ENCODE measurements around the gene OR2A42. TPM values are rescaled to one million over a fixed set of nuclear protein-coding genes. Genes with fewer than 3 reads are reported as not detected.
"Not testable (repeated sequence)": the region's sequence is repeated elsewhere in the genome, so short reads cannot be mapped to it uniquely, and the experiment has no call there.

OR2A42 gene, protein sequence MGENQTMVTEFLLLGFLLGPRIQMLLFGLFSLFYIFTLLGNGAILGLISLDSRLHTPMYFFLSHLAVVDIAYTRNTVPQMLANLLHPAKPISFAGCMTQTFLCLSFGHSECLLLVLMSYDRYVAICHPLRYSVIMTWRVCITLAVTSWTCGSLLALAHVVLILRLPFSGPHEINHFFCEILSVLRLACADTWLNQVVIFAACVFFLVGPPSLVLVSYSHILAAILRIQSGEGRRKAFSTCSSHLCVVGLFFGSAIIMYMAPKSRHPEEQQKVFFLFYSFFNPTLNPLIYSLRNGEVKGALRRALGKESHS
- total RNA-seq = under 0.01 TPM in 2 replicates

DNA sequence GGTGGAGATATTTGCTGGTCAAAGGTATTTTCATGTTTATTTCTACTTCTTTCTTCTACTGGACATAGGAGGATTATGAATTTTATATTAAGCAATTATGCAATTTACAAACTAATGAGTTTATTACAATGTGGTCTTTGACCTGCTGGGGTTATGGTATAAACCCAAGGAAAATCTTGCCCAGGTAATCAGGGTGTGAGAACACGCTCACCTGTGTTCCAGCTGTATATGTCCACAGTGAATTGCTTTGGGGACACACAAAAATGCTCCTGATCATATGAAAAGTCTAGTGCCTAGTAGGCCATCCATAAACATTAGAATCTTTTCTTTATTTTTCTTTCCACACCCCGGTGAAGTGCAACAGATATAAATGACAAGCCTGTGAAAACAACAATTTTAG lies at the start of gene OR2A42:
TSS of gene OR2A42 (minus strand) at position 241 of the 400 bp plus-strand sequence. CDS start 6,762 bp downstream, outside the sequence.
- not testable (repeated sequence) for H3K4me3 ChIP-seq (ENCODE audit: low read depth, low read length); DNase-seq (ENCODE audit: low read depth)

DNA sequence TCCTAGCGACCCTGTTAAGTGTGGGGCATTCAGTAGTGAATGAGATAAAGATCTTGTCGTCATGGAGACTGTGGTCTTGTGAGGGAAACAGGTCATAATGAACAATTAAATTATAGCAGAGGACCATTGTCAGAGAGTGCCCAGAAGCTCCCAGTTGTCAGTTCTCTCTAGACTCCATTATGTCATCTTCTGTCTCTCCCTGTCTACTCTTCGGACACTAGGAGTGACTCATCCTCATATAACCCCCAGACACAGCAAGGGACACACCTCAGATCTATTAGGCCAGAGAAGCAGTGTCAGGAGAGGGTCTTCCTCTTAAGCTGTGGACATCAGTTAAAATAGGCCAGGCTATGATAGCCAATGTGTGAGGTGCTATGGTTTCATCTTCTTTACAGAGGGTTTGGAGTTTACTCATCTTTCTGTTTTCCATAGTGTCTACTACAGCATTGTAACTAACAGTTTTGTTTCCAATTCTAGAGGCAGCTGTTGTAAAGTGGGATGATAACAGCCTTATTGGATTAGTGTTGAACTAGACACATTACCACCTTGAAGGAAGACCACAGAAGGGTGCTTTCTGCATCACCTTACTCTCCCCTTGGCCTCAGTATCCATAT lies 47.9 kb upstream of the OR2A42 start:
- not testable (repeated sequence) for H3K4me3 ChIP-seq (ENCODE audit: low read depth, low read length); DNase-seq (ENCODE audit: low read depth)

DNA sequence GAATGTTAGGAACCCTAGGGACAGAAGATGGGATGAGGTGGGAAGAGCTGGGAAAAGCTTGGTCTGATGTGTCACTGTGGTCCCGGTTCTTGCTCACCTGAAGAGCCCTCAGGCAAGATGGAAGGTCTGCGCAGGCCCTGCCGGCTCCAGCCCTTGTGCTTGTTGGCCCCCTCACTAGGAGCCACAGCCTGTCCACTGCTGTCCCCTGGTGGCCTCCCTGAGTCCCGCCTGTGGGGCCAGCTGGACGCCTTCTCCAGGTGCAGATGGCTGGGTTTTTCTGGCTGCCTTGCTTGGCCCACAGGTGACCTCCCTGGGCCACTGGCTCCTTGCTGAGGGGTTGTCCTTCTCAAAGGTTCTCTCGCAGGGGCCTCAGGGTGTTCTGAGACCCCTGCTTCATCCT lies 44.3 kb upstream of the OR2A42 start:
- DNase-seq (ENCODE audit: low read depth); H3K4me3 ChIP-seq (ENCODE audit: low read depth, low read length): not testable (repeated sequence)

DNA sequence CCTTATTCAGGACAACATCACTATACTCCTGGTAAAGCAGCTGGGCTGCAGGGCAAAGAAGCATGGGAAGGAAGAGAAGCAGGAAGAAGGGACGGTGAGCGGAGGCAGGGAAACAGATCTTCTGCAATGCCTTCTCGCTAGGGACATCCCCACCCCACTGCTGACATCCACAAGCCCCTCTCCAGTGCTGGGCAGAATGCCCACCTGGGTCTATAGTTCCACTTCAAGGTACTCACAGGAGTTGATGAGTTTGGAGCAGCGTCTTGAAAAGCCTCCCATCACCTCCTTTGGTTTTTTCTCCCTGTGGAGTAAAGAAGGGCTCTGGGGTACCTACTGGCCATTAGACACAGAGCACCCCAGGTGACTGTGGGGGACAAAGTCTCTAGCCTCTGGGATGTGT lies 43.1 kb upstream of the OR2A42 start:
- not testable (repeated sequence) for H3K4me3 ChIP-seq (ENCODE audit: low read depth, low read length); DNase-seq (ENCODE audit: low read depth)

DNA sequence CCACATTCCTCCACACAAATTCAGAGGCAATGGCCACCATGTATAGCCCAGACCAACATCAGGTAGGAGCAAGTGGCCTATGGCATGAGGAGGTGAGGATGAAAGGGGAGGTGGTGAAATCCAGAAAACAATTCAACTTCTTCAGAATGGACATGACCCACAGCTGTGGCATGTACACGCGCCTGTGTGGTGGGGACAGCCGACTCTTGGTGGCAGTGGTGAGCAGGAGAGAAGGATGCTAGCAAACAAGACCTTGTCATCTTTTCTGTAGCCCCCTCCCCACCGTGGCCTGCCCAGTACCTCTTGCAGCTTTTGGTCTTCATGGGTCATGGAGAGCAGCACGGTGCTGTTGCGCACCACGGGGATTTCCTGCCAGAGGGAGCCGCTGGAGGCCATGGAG lies 42.6 kb upstream of the OR2A42 start:
- not testable (repeated sequence) for DNase-seq (ENCODE audit: low read depth)

DNA sequence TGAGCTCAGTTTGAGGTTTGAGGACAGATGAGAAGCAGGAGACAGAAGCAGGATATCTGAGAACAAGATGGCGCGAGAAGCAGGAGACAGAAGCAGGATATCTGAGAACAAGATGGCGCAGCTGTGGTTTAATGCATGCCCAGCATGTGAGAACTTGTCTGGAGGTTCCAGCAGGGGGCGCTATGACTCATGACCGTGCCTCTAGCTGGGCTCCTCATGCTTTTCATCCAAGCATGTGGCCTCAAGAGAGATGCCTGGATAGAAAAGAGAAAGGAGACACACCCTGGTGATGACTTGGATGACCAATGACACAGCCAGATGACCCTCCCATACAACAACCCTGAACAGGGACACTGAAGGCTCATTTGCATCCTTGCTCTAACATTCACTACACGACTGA lies 40.6 kb upstream of the OR2A42 start:
- not testable (repeated sequence) for H3K4me3 ChIP-seq (ENCODE audit: low read depth, low read length); DNase-seq (ENCODE audit: low read depth)

More for the DNA sequence above, 42.6 kb upstream of the OR2A42 start:
- not testable (repeated sequence) for H3K4me3 ChIP-seq (ENCODE audit: low read depth, low read length)

DNA sequence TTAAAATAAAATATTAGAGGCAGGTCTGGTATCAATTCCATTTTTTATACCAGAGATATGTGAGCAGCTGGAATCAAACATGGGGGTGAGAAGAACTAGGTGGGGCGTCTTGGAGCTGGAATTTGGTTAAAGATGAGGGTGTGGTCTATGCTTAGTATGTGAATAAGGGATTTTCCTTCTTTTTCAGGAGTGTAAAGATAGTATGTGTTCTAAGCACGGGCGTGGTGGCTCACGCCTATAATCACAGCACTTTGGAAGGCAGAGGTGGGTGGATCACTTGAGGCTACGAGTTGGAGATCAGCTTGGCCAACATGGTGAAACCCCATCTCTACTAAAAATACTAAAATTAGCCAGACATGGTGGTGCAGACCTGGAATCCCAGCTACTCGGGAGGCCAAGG lies 35.9 kb upstream of the OR2A42 start:
- H3K4me3 ChIP-seq (ENCODE audit: low read depth, low read length); DNase-seq (ENCODE audit: low read depth): not testable (repeated sequence)

DNA sequence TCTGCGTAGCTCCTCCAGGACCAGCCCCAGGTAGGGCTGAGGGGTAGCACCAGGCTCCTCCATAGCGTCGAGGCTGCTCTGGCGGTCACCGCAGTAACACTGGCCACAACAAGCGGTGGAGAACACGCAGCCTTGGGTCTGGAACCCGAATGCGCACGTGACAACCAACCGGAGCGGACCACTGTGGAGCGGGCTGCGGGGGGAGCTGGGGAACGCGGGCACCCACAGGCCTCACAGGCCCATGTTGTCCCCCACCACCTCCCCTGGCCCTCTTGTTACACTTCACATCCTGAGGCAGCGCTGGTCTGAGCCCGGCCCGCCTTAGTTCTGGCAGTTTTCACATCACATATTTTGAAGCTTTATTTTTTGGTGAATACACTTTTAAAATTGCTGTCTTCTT lies 29.8 kb upstream of the OR2A42 start, which contains the start of gene CTAGE8:
TSS of gene CTAGE8 (minus strand) at position 101 of the 400 bp plus-strand sequence. CDS start at position 63, 38 bp downstream.
- not testable (repeated sequence) for DNase-seq (ENCODE audit: low read depth); H3K4me3 ChIP-seq (ENCODE audit: low read depth, low read length)

DNA sequence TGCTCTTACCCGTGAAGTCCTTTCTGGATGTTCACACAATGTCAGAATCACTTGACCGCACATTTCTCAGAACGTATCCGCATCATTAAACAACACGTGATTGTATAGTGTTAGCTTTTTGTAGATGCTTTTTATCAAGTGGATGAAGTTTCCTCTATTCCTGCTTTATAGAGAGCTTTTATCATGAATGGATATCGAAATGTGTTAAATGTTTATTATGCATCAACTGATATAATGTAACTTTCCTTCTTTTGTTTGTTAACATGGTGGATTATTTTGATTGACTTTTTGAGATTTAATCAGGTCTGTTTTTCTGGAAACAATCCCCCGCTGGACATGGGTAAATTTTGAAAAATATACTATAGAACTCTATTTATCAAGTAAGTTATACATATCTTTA lies 25.3 kb upstream of the OR2A42 start, which contains the start of gene OR2A7:
TSS of gene OR2A7 (minus strand) at position 101 of the 400 bp plus-strand sequence. CDS start 5,164 bp downstream, outside the sequence.
- not testable (repeated sequence) for H3K4me3 ChIP-seq (ENCODE audit: low read depth, low read length); DNase-seq (ENCODE audit: low read depth)

DNA sequence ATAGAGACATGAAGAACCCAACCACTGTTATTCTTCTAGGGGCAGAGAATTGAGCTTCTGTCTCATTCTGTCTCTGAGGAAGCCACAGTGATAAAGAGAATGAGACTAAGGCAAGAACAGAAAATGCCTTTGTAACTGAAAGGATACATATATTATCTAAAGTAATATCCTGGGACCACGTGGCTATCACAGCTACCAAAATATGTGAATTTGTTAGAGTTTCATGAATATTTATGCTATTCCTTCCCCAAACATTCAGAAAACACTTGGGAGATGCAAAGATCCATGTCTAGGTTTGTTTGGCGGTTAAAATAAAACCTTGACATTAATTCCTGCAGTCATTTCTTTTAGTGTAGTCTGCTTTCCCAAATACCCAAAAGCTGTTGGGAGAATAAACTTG lies 22.7 kb upstream of the OR2A42 start:
- not testable (repeated sequence) for DNase-seq (ENCODE audit: low read depth); H3K4me3 ChIP-seq (ENCODE audit: low read depth, low read length)

DNA sequence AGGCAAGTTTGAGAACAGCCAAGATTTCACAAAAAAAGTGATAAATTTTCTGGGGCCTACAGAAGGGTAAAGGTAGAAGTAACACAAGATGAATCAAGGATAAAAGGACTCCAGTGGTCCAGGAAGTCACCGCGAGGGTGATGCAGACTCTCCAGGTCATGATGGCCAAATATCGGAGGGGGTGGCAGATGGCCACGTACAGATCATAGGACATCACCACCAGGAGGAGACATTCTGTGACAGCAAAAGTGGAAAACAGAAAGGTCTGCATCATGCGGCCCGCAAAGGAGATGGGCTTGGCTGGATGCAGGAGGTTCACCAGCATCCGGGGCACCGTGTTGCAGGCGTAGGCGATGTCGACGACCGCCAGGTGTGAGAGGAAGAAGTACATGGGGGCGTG lies 19.7 kb upstream of the OR2A42 start:
- H3K4me3 ChIP-seq (ENCODE audit: low read depth, low read length); DNase-seq (ENCODE audit: low read depth): not testable (repeated sequence)

DNA sequence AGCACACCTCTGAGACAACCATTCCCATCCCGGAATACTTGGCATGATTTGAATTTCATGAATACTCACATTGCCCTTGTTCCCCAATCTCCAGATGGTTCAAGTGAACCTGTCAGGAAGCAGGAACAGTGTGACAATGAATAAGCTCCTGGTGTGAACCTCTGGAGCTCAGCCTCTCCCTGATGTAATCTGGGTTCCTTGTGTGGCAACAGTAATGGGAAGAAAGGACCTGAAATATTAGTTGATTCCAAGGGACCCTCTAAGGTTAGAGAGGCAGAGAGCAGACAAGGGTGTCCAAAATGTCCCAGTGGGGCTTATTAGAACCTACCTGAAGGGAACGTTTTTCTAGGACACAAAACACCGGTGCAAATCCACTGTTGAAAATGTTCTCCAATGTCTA lies 16.7 kb upstream of the OR2A42 start:
- TF ChIP-seq, protein P1, sequence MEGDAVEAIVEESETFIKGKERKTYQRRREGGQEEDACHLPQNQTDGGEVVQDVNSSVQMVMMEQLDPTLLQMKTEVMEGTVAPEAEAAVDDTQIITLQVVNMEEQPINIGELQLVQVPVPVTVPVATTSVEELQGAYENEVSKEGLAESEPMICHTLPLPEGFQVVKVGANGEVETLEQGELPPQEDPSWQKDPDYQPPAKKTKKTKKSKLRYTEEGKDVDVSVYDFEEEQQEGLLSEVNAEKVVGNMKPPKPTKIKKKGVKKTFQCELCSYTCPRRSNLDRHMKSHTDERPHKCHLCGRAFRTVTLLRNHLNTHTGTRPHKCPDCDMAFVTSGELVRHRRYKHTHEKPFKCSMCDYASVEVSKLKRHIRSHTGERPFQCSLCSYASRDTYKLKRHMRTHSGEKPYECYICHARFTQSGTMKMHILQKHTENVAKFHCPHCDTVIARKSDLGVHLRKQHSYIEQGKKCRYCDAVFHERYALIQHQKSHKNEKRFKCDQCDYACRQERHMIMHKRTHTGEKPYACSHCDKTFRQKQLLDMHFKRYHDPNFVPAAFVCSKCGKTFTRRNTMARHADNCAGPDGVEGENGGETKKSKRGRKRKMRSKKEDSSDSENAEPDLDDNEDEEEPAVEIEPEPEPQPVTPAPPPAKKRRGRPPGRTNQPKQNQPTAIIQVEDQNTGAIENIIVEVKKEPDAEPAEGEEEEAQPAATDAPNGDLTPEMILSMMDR (IDR thresholded peaks at IDR 0.05; ENCODE audit: insufficient read depth, low read depth, low read length) = no peak
- H3K4me3 ChIP-seq (ENCODE audit: low read depth, low read length) = no peak overlapping the region
- peak; percentile 1 for DNase-seq (ENCODE audit: low read depth)

DNA sequence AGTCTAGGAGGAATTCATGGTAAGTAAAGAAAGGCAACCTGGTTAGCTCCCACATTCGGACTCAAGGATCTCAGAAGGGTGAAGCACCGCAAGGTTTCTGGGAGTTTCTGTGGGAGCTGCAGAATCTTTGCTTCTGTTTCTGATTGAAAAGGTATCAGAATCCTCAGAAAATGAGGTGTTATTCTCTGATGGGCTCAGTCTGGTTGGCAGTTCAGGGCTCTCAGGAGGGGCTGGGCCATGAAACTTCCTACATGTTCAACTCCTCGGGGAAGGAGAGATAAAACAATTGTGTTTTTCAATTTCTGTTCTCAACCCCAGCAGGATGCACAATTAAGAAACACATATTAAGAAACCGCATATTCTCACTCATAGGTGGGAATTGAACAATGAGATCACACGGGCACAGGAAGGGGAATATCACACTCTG lies 16.1 kb upstream of the OR2A42 start:
- TF ChIP-seq, protein P1 (IDR thresholded peaks at IDR 0.05; ENCODE audit: insufficient read depth, low read depth, low read length) = no peak
- DNase-seq (ENCODE audit: low read depth) = no peak
- H3K4me3 ChIP-seq (ENCODE audit: low read depth, low read length) = no peak overlapping the region

DNA sequence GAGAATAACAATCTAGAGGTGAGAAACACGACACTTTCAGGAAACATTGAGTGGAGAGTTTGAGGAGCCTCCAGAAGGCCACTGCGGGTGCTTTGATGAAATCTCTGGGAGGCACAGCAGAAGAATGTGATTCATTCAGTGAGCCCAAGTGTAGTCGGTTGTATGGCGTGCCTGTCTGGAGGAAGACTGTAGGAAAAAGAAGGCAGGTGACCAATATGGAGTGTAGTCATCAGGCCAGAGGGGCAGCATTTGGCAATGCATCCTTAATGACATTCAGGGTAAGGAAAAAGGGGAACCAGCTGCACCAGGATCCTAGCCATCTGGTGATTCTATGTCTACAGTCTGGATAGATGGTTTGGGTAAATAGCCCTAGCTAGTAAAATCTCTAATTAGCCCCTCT lies 12.9 kb upstream of the OR2A42 start:
- not testable (repeated sequence) for DNase-seq (ENCODE audit: low read depth); H3K4me3 ChIP-seq (ENCODE audit: low read depth, low read length)

DNA sequence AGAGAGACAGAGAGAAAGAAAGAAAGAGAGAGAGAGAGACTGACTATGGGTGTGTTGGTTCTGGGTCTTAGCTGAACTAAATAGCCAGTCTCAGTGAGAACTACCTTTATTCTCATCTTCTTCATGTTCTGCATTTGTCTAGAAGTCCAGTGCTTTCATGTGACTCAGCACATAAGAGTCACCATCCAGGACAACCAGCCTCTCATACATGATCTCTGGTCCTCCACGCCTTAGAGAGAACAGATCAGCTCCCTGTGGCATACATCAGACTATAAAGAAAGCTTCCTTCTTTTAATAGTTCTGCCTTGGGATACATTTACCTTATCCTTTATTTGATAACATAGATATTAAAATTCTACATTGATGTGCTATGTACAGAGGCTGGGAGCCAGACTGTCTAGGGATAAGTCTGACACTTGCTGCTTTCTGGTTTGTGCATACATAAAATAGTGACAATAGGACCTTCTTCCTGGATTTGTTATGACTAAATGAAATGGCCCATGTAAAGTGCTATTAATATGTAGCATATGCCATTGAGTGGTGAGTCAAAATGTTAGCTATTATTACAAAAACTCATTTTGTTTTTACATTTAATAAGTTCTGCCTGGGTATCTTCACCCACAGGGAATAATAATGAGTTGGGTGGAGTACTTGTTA lies 8.4 kb upstream of the OR2A42 start:
- H3K4me3 ChIP-seq (ENCODE audit: low read depth, low read length); DNase-seq (ENCODE audit: low read depth): not testable (repeated sequence)

DNA sequence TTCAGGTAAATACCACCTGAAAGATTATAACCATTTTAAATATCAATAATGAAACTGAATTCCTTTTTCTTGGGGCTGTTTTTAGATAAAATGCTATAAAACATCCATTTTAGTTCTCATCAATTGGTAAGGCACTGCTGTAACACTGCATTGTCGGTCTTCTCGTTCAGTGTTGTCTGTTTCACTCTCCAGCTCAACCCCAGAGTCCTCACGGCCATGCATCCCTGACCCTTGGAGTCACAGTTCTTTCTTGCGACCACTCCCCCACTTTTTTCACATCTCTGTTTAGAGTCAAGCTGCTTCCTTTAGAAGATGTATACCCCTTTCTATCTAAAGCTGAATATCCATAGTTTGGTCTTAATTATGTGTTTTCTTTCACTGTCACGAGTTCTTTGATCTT lies 7.6 kb upstream of the OR2A42 start:
- DNase-seq (ENCODE audit: low read depth); H3K4me3 ChIP-seq (ENCODE audit: low read depth, low read length): not testable (repeated sequence)

All from fibroblast of villous mesenchyme (primary cell).